Liver (tissue), 3 donors: ENCODE measurements around the gene INSIG2.

Experiments
- EGR1 ChIP-seq, 2 donors: IDR thresholded peaks; 2 replicates each; pipeline ENCODE4 v1.6.1; 2016 to 2018; ENCODE audit warnings: antibody characterized with exemption in 2 of 2, low read depth in 2 of 2
- GABPA ChIP-seq, 2 donors: IDR thresholded peaks in 1 of 2; conservative IDR thresholded peaks in 1 of 2; 2 replicates each; pipeline ENCODE4 v1.6.1; 2016; ENCODE audit warnings: antibody characterized with exemption in 2 of 2, mild to moderate bottlenecking in 1 of 2, moderate library complexity in 1 of 2
- JUND ChIP-seq, 2 donors: IDR thresholded peaks; 2 replicates each; pipeline ENCODE4 v1.6.1; 2016; ENCODE audit warnings: antibody characterized with exemption in 2 of 2
- NR2F2 ChIP-seq: IDR thresholded peaks from 2 replicates; pipeline ENCODE4 v1.6.1; 2016; ENCODE audit warnings: antibody characterized with exemption
- RAD21 ChIP-seq, 2 donors: IDR thresholded peaks; 2 replicates each; pipeline ENCODE4 v1.6.1; 2016; ENCODE audit warnings: antibody characterized with exemption in 2 of 2, mild to moderate bottlenecking in 2 of 2
- REST ChIP-seq: IDR thresholded peaks from 2 replicates; pipeline ENCODE4 v1.6.1; 2016; ENCODE audit warnings: antibody characterized with exemption, mild to moderate bottlenecking
- RXRA ChIP-seq, 2 donors: IDR thresholded peaks; 2 replicates each; pipeline ENCODE4 v1.6.1; 2017 to 2018; ENCODE audit warnings: antibody characterized with exemption in 2 of 2, mild to moderate bottlenecking in 1 of 2
- TAF1 ChIP-seq: conservative IDR thresholded peaks from 2 replicates; pipeline ENCODE4 v1.6.1; 2016; ENCODE audit warnings: antibody characterized with exemption, mild to moderate bottlenecking
- YY1 ChIP-seq: IDR thresholded peaks from 2 replicates; pipeline ENCODE4 v1.6.1; 2016; ENCODE audit warnings: antibody characterized with exemption, mild to moderate bottlenecking
- TF ChIP-seq, protein P1 (sequence below): fragments of 150-350 bp; IDR thresholded peaks from 2 replicates; pipeline ENCODE4 v1.5.1; 2017; ENCODE audit warnings: improper control_type of control experiment, low read depth, low read length; ENCODE audit not compliant: missing input control
- TF ChIP-seq, protein P2 (sequence below): IDR thresholded peaks from 2 replicates; pipeline ENCODE4 v1.6.1; 2016; ENCODE audit warnings: antibody characterized with exemption
- TF ChIP-seq, protein P3 (sequence below): IDR thresholded peaks from 2 replicates; pipeline ENCODE4 v1.6.1; 2016; ENCODE audit warnings: antibody characterized with exemption
- donor health status: healthy.
- donor health status: healthy.

- TF ChIP-seq, protein P1, sequence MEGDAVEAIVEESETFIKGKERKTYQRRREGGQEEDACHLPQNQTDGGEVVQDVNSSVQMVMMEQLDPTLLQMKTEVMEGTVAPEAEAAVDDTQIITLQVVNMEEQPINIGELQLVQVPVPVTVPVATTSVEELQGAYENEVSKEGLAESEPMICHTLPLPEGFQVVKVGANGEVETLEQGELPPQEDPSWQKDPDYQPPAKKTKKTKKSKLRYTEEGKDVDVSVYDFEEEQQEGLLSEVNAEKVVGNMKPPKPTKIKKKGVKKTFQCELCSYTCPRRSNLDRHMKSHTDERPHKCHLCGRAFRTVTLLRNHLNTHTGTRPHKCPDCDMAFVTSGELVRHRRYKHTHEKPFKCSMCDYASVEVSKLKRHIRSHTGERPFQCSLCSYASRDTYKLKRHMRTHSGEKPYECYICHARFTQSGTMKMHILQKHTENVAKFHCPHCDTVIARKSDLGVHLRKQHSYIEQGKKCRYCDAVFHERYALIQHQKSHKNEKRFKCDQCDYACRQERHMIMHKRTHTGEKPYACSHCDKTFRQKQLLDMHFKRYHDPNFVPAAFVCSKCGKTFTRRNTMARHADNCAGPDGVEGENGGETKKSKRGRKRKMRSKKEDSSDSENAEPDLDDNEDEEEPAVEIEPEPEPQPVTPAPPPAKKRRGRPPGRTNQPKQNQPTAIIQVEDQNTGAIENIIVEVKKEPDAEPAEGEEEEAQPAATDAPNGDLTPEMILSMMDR: no peak
- no peak for TF ChIP-seq RAD21 (IDR thresholded peaks at IDR 0.05)
- TF ChIP-seq REST: no peak
- TF ChIP-seq RXRA (IDR thresholded peaks at IDR 0.05): no peak
- TF ChIP-seq, protein P2, sequence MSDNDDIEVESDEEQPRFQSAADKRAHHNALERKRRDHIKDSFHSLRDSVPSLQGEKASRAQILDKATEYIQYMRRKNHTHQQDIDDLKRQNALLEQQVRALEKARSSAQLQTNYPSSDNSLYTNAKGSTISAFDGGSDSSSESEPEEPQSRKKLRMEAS: no peak
- TF ChIP-seq YY1: no peak
- TF ChIP-seq NR2F2: no peak
- no peak for TF ChIP-seq TAF1
- TF ChIP-seq JUND (IDR thresholded peaks at IDR 0.05): no peak
- TF ChIP-seq, protein P3, sequence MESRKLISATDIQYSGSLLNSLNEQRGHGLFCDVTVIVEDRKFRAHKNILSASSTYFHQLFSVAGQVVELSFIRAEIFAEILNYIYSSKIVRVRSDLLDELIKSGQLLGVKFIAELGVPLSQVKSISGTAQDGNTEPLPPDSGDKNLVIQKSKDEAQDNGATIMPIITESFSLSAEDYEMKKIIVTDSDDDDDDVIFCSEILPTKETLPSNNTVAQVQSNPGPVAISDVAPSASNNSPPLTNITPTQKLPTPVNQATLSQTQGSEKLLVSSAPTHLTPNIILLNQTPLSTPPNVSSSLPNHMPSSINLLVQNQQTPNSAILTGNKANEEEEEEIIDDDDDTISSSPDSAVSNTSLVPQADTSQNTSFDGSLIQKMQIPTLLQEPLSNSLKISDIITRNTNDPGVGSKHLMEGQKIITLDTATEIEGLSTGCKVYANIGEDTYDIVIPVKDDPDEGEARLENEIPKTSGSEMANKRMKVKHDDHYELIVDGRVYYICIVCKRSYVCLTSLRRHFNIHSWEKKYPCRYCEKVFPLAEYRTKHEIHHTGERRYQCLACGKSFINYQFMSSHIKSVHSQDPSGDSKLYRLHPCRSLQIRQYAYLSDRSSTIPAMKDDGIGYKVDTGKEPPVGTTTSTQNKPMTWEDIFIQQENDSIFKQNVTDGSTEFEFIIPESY: no peak
- no peak for TF ChIP-seq EGR1 (IDR thresholded peaks at IDR 0.05; ENCODE audit: low read depth in 2 of 2)
- TF ChIP-seq GABPA (IDR thresholded peaks at IDR 0.05 in 1 of 2, conservative IDR thresholded peaks at IDR 0.05 in 1 of 2): no peak
These were observed 27.5 kb downstream of the INSIG2 start for GRCh38 chr2:118115761-118116160.
